Measurements from ENCODE around the gene CSPG4.
"Not testable (repeated sequence)": the region's sequence is repeated elsewhere in the genome, so short reads cannot be mapped to it uniquely, and the experiment has no call there.

Gene CSPG4

GRCh38 chr15:75650908-75651809 is 61.5 kb downstream of the CSPG4 start:
- DNase-seq (ENCODE audit: low read depth, low spot score), result no peak

DNA sequence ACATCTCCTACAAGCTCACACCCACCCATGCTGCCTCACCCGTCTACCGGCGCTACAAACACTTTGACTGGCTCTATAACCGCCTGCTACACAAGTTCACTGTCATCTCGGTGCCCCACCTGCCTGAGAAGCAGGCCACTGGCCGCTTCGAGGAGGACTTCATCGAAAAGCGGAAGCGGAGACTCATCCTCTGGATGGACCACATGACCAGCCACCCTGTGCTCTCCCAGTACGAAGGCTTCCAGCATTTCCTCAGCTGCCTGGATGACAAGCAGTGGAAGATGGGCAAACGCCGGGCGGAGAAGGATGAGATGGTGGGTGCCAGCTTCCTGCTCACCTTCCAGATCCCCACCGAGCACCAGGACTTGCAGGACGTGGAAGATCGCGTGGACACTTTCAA is 62.8 kb downstream of the CSPG4 start:
- no peak for DNase-seq (ENCODE audit: low read depth, low spot score)

DNA sequence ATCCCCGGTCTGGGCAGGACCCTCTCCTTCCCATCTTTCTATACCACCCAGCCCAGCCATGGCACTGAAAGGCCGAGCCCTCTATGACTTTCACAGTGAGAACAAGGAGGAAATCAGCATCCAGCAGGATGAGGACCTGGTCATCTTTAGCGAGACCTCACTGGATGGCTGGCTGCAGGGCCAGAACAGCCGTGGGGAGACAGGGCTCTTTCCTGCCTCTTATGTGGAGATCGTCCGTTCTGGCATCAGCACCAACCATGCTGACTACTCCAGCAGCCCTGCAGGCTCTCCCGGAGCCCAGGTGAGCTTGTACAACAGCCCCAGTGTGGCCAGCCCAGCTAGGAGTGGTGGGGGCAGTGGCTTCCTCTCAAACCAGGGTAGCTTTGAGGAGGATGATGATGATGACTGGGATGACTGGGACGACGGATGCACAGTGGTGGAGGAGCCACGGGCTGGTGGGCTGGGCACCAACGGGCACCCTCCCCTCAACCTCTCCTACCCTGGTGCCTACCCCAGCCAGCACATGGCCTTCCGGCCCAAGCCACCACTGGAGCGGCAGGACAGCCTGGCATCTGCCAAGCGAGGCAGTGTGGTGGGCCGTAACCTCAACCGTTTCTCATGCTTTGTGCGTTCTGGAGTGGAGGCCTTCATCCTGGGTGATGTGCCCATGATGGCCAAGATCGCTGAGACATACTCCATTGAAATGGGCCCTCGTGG is 63.4 kb downstream of the CSPG4 start:
- DNase-seq (ENCODE audit: low read depth, low spot score), result no peak

- peak; percentile 70 for DNase-seq (ENCODE audit: low read depth, low spot score)
Observed at GRCh38 chr15:75648156-75649000, 64.3 kb downstream of the CSPG4 start.

- peak; percentile 94 for DNase-seq (ENCODE audit: low read depth, low spot score)
Observed at GRCh38 chr15:75647370-75648155, 65.1 kb downstream of the CSPG4 start, which contains the start of gene SNX33. TSS of gene SNX33 (plus strand) at chr15:75647912. CDS start at chr15:75649103, 1,191 bp downstream.

- no peak for DNase-seq (ENCODE audit: low read depth, low spot score)
Observed at GRCh38 chr15:75646944-75647364, 65.7 kb downstream of the CSPG4 start.

GRCh38 chr15:75646112-75646943 is 66.3 kb downstream of the CSPG4 start:
- no peak for DNase-seq (ENCODE audit: low read depth, low spot score)

GRCh38 chr15:75644376-75644775 is 68.3 kb downstream of the CSPG4 start:
- no peak for DNase-seq (ENCODE audit: low read depth, low spot score)

DNA sequence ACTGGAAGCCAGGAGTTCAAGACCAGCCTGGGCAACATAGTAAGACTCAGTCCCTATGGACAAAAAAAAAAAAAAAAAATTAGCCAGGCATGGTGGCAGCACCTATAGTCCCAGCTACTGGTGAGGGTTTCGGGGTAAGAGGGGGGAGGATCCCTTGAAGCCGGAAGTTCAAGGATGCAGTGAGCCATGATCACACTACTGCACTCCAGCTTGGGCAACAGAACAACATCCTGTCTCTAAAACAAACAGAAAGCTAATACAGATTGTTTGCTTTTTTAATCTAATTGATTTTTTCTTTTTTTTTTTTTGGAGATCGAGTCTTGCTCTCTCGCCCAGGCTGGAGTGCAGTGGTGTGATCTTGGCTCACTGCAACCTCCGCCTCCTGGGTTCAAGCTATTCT is 71.0 kb downstream of the CSPG4 start:
- DNase-seq (ENCODE audit: low read depth, low spot score), result no peak

GRCh38 chr15:75641179-75641503 is 71.5 kb downstream of the CSPG4 start:
- no peak for DNase-seq (ENCODE audit: low read depth, low spot score)

- DNase-seq (ENCODE audit: low read depth, low spot score), result peak; percentile 62
Observed at GRCh38 chr15:75640483-75641178, 72.0 kb downstream of the CSPG4 start.

- DNase-seq (ENCODE audit: low read depth, low spot score), result peak; percentile 99
Observed at GRCh38 chr15:75639709-75640482, 72.8 kb downstream of the CSPG4 start, which contains the start of gene IMP3. TSS of gene IMP3 (minus strand) at chr15:75640224. CDS start at chr15:75640168, 56 bp downstream.

GRCh38 chr15:75639191-75639708 is 73.4 kb downstream of the CSPG4 start:
- DNase-seq (ENCODE audit: low read depth, low spot score), result peak; percentile 55

DNA sequence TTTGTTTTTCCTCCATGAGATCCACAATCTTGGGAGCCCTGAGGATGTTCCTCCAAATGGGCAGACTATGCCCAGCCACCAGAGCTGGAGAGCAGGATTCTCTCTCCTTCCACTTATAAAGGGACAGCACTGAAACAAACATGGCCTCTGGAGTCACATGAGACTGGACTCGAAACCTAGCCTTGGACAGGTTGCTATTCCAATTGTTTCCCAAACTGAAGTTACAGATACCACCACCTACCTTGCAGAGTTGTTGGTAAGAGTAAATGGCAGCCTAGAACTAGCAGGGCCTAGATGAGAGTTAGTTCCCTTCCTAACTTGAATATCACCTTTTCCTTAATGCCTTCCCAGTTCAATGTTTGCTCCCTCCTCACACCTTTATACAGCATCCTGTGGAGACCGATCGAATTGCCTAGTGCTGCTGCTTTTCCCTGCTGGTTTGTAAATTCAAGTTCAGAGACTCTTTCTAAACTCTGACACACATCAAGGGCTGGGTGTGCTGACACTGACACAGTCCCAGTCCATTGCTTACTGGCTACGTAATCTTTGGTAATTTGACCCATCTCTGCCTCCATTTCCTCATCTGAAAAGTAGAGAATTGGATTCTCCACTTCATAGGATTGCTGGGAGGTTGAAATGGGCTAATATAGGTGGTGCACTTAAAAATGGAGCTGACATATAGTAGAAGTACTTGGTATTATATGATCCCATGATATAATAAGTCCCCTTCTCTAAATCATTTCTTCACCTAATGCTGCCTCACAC is 75.2 kb downstream of the CSPG4 start:
- DNase-seq (ENCODE audit: low read depth, low spot score), result no peak

- no peak for DNase-seq (ENCODE audit: low read depth, low spot score)
Observed at GRCh38 chr15:75636026-75636425, 76.6 kb downstream of the CSPG4 start.

GRCh38 chr15:75633922-75634321 is 78.7 kb downstream of the CSPG4 start:
- not testable (repeated sequence) for DNase-seq (ENCODE audit: low read depth, low spot score)

DNA sequence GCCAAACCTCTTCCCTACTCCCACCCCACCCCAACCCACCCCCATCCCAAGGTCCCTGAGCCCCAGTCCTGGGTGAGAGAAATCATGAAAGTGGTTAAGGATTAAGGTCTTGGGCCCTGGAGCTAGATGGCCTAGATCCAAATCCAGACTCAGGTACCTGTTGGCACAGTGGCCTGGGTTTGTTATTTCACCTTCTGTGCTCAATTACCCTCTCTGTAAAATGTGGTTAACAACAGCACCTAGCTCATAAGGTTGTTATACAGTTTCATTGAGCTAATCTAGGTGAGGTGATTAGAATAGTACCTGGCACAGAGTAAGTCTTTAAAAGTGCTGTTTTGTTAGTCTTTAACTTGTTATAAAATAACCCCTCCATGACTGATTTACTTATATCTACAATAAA is 80.7 kb downstream of the CSPG4 start:
- no peak for DNase-seq (ENCODE audit: low read depth, low spot score)

Data from astrocyte of the hippocampus (primary cell).